22Rv1 (cell line): Measurements from ENCODE around the gene PRELID3B.

Source experiments
- H3K27ac ChIP-seq: fragments of 450-650 bp; 2 replicates; pipeline ENCODE4 v1.5.1; 2017
- ZFX ChIP-seq: fragments of 450-650 bp; IDR thresholded peaks from 2 replicates; pipeline ENCODE4 v1.6.1; 2017; ENCODE audit warnings: antibody characterized with exemption, borderline replicate concordance
- TF ChIP-seq, protein P1 (sequence below): fragments of 450-650 bp; IDR thresholded peaks from 2 replicates; pipeline ENCODE4 v1.5.1; 2017; ENCODE audit warnings: mild to moderate bottlenecking

The PRELID3B gene

DNA sequence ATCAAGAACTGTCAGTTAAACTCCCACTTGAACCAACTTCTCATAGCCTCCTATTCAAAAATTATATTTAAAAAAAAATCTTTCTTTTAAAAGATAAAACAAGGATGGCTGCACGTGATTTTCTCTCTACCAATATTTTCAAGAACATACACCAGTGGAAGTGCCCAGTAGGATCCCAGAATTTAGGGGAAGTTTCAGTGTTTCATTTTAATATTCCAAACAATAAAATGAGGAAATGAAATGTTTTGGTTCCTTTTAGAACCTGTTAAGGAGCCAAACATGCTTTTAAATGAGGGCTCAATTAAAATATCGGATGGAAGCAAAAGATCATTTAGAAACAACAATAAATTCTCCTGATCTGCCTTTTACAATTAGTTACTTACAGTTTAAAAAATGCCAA, 26.4 kb upstream of the PRELID3B start:
- H3K27ac ChIP-seq, result no peak overlapping the region
- TF ChIP-seq, protein P1, sequence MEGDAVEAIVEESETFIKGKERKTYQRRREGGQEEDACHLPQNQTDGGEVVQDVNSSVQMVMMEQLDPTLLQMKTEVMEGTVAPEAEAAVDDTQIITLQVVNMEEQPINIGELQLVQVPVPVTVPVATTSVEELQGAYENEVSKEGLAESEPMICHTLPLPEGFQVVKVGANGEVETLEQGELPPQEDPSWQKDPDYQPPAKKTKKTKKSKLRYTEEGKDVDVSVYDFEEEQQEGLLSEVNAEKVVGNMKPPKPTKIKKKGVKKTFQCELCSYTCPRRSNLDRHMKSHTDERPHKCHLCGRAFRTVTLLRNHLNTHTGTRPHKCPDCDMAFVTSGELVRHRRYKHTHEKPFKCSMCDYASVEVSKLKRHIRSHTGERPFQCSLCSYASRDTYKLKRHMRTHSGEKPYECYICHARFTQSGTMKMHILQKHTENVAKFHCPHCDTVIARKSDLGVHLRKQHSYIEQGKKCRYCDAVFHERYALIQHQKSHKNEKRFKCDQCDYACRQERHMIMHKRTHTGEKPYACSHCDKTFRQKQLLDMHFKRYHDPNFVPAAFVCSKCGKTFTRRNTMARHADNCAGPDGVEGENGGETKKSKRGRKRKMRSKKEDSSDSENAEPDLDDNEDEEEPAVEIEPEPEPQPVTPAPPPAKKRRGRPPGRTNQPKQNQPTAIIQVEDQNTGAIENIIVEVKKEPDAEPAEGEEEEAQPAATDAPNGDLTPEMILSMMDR, result no peak
- TF ChIP-seq ZFX, result no peak

DNA sequence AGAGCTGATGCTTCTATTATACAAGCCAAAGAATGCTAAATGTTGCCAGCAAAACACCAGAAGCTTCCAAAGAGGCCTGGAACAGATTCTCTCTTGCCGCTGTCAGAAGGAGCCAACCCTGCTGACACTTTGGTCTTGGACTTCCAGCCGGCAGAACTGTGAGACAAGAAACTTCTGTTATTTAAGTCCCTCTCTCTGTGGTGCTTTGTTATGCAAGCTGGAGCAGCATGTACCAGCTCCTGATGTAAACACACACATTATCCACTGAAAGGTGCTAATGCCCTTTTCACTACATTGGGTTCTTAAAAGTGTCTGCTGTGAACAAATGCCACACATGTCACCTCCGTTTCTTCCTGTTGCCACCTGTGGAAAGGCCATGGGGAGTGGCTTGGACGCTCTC, 25.9 kb upstream of the PRELID3B start:
- no peak overlapping the region for H3K27ac ChIP-seq
- TF ChIP-seq ZFX, result no peak
- TF ChIP-seq, protein P1, result no peak

DNA sequence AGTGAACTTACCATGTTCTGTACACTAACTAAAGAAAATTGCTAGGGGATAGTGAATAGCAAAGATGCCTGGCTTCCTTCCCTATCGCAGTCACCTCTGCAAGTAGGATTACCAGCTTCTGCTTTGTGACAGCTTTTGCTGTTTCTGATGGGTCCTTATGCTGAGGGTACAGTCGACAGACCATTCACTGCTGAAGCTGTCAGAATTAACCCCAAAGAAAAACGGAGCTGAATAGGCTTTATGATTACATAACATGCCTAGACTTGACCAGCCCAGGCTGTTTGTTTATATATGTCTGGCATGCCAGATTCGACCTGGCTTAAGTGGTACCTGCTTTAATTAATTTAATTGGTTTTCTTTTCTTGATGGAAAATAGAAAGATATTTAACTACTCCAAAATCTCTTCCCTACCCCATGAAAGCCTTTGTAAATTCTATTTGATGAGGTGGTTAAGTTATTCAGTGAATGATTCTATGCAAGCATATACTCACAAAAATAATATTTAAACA, 21.7 kb upstream of the PRELID3B start:
- TF ChIP-seq ZFX, result no peak
- TF ChIP-seq, protein P1, result no peak
- no peak overlapping the region for H3K27ac ChIP-seq

DNA sequence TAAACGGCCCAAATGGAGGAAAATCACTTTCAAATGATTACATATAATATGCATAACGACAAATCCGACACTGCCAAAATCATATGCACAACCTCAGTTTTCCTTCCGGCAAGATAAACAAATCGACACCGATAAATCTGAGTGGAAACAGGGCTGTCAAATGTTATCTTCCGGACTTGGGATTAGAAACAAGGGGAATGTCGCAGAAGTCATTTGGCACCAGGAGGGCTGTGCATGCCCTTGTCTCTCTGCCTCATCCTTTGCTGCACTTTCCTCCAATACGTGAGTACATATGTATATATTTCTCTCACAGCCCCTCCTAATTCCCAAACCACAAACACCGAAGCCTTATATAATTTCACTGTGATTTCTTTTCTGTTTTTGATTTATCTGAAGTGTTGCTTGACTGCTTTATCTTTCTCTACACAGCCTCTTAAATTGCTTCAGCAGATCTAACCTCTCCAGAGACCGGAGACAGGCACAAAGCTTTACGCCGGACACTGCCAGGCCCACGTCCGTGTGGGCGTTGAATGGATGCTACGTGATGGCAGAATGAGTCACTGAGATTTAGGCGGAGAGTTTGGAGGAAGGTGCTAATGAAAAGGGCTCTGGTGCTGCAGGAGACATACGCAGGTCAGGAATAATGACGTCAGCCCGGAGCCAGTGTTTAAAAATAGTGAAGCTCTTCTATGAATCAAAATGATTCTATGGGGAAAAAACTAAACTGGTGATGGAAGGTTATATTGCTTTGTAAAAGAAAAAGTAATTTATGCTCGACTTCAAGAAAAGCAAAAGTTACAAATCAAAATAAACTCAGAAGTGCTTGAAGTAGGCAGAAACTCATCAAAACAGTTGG, 21.0 kb upstream of the PRELID3B start:
- TF ChIP-seq, protein P1, result no peak
- TF ChIP-seq ZFX, result no peak
- H3K27ac ChIP-seq, result no peak overlapping the region

DNA sequence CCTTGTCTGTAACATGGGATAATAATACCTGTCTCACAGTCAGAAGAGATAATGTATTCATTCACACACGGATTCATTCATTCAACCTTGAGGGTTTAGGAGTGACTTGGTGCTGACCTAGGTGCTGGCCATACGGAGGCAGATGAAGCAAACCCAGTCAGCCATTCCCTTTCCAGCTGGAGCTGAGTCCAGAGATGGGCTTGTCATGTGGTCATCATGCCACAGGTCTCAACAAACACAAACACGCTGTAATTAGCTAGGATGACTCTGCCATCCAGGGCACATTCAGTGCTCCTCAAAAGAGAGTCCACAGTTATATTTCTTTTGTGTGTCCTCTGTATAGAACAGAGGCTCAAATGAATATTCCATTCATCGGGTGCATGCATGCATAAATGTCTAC, 19.5 kb upstream of the PRELID3B start:
- no peak overlapping the region for H3K27ac ChIP-seq
- no peak for TF ChIP-seq ZFX
- TF ChIP-seq, protein P1, result no peak

DNA sequence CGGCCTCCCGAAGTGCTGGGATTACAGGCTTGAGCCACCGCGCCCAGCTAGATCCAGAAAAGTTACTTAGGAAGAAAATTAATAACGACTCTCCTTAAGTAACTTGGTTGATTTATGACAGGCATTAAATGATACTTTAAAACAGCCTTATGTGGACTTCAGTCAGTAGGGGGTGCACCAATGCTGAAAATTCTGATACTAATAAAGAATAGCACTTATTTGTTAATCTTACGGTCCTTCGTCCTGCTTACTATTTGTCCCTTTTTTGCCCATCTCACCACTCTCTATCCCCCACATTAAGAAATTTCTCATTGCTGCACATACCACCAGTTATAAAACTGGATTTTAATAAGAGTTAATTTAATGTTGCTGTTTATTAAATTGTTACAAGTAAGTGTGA, 12.7 kb upstream of the PRELID3B start:
- TF ChIP-seq, protein P1, result peak; percentile 30
- TF ChIP-seq ZFX, result no peak
- H3K27ac ChIP-seq, result no peak overlapping the region

DNA sequence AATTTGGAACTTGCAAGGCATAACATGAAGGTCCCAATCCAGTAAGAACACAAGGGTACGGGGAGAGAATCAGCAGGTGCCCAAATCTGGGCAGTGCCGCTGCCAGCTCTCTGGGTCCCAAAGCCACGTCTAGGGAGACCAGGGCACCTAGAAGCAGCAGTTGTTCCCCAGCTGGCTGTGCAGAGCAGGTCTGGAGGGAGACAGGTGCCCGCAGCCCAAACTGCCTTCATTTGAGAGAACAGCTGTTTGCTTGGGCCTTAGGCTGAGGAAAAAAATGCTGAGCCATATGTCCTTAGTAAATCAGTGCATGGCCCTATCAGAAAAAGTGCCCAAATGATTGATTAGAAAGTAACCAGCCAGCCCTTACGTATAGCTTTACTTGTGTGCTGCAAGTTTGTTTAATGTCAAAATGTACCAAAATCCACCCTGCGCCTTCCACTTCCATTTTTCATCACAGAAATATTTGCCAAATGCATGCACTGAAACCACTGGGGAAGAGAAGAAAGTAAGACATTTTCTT, 9.1 kb upstream of the PRELID3B start:
- no peak overlapping the region for H3K27ac ChIP-seq
- TF ChIP-seq ZFX, result no peak
- TF ChIP-seq, protein P1, result no peak
